ENCODE results near the gene MYRF. TPM values are rescaled to one million over a fixed set of nuclear protein-coding genes. Genes with fewer than 3 reads are reported as not detected.

Gene MYRF
- total and polyA plus RNA-seq, 2 of the 4 experiments (the other 2 are of a cell fraction) = 1.6 to 10.7 TPM

DNA sequence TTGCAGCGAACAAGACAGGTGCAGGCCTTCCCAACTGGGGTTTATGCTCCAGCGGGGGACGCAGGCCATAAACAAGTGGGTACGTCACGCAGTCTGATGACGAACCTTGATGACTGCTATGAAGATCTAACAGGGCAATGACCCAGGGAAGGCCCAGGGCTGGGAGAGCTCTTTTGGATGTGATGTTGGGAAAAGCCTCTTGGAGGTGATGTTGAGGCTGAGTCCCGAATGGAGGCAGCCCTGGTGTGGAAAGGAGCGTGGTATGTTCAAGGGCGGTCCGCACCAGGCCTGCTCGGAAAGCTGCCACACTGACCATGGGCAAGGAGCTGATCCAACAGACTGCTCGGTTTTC lies 81.5 kb downstream of the MYRF start:
- Histone ChIP-seq H2AK9ac (replicated peaks; ENCODE audit: low read depth, low read length, poor library complexity) (peak overlapping the region; percentile 47), H4K5ac (ENCODE audit: low read depth, low read length) (no peak overlapping the region), H3K9me1 (ENCODE audit: insufficient read depth, low read length) (peaks cover 28% of the 10 kb centered on the region), H3K56ac (ENCODE audit: extremely low read depth, insufficient read depth, low read length) (no peak overlapping the region), H3K79me1 (ENCODE audit: low read depth in 1 of 2, low read length in 2 of 2) (peaks cover 19 to 87% of the 10 kb centered on the region in 2 experiments), H3K4me2 (ENCODE audit: low read depth, low read length) (no peak overlapping the region), H3K27me3 (ENCODE audit: control insufficient read depth, insufficient read depth, low read length) (no peaks in the 10 kb centered on the region), H4K8ac (ENCODE audit: low read depth in 2 of 2, low read length in 2 of 2) (peak overlapping the region in 1 of 2 experiments; percentile 83; a peak in 1 of 4 replicates), H4K20me1 (ENCODE audit: insufficient read depth, low read length) (peaks cover 53% of the 10 kb centered on the region; the same call in 1 of the 2 replicates), H3K27ac (ENCODE audit: insufficient read depth, low read length) (no peak overlapping the region), H3K4me1 (ENCODE audit: control insufficient read depth, insufficient read depth, low read length) (peaks cover 15% of the 10 kb centered on the region; the same call in 1 of the 2 replicates), H2AK5ac (ENCODE audit: low read depth, low read length) (peak overlapping the region; percentile 16; the same call in 1 of the 2 replicates), H3K18ac (ENCODE audit: low read depth, low read length) (no peak overlapping the region), H2BK120ac (ENCODE audit: low read depth, low read length) (peak overlapping the region; percentile 68; the same call in 1 of the 2 replicates), H3K4ac (ENCODE audit: low read depth, low read length) (peak overlapping the region; percentile 87; the same call in 1 of the 2 replicates), H2AFZ (replicated peaks; ENCODE audit: low read length, poor library complexity) (peak overlapping the region; percentile 26), H2BK5ac (ENCODE audit: low read depth, low read length, poor library complexity, severe bottlenecking) (no peak overlapping the region), H3K36me3 (ENCODE audit: control insufficient read depth, insufficient read depth, low read length) (peaks cover 15% of the 10 kb centered on the region; the same call in 1 of the 2 replicates), H3K9ac (ENCODE audit: low read depth, low read length) (no peak overlapping the region), H3K23ac (ENCODE audit: low read depth, low read length) (0 out of 2 replicates have a peak overlapping the region, but pooled peaks have one; percentile 80), H2BK15ac (ENCODE audit: low read depth, low read length) (no peak overlapping the region), H3K4me3 (ENCODE audit: insufficient read depth, low read depth, low read length) (no peak overlapping the region), H3K9me3 (ENCODE audit: control insufficient read depth, insufficient read depth, low read length) (no peaks in the 10 kb centered on the region), H2BK20ac (ENCODE audit: low read depth, low read length) (no peak overlapping the region), H3K14ac (replicated peaks; ENCODE audit: low read depth, low read length) (no peak overlapping the region), H4K91ac (ENCODE audit: insufficient read depth, low read depth, low read length) (no peak overlapping the region)
- CTCF ChIA-PET = interaction anchor here (1.5 kb wide), 1 partner anchor 37 kb away, joined by 6 read pairs; no protein-coding TSS in a partner anchor
- DNase-seq (no peak), ATAC-seq (ENCODE audit: low read depth) (no peak)
- intact Hi-C loops (cut with micrococcal nuclease) (no loop called here), in situ Hi-C loops (cut with MboI; ENCODE audit: low sequenced_read_pairs) (no loop called here), dilution Hi-C loops (cut with HindIII; ENCODE audit: low sequenced_read_pairs, unreplicated experiment) (no loop called here)
- POLR2A ChIA-PET (ENCODE audit: unreplicated experiment) = no interaction called here
- no TSS peak for BruUV-seq (replicated peaks)
- no peak for TF ChIP-seq RAD21 (IDR thresholded peaks at IDR 0.05; ENCODE audit: low read length)
- TF ChIP-seq FOS (IDR thresholded peaks at IDR 0.05; ENCODE audit: low read depth, low read length) = no peak
- TF ChIP-seq CEBPB (IDR thresholded peaks at IDR 0.05; ENCODE audit: low read depth, low read length) = no peak
- no peak for TF ChIP-seq BHLHE40 (IDR thresholded peaks at IDR 0.05; ENCODE audit: low read depth, low read length)
- no peak for TF ChIP-seq POLR2A (IDR thresholded peaks at IDR 0.05; ENCODE audit: low read depth, low read length)
- TF ChIP-seq, protein P1, sequence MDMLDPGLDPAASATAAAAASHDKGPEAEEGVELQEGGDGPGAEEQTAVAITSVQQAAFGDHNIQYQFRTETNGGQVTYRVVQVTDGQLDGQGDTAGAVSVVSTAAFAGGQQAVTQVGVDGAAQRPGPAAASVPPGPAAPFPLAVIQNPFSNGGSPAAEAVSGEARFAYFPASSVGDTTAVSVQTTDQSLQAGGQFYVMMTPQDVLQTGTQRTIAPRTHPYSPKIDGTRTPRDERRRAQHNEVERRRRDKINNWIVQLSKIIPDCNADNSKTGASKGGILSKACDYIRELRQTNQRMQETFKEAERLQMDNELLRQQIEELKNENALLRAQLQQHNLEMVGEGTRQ (IDR thresholded peaks at IDR 0.05; ENCODE audit: low read depth, low read length) = no peak
- TF ChIP-seq, protein P2, sequence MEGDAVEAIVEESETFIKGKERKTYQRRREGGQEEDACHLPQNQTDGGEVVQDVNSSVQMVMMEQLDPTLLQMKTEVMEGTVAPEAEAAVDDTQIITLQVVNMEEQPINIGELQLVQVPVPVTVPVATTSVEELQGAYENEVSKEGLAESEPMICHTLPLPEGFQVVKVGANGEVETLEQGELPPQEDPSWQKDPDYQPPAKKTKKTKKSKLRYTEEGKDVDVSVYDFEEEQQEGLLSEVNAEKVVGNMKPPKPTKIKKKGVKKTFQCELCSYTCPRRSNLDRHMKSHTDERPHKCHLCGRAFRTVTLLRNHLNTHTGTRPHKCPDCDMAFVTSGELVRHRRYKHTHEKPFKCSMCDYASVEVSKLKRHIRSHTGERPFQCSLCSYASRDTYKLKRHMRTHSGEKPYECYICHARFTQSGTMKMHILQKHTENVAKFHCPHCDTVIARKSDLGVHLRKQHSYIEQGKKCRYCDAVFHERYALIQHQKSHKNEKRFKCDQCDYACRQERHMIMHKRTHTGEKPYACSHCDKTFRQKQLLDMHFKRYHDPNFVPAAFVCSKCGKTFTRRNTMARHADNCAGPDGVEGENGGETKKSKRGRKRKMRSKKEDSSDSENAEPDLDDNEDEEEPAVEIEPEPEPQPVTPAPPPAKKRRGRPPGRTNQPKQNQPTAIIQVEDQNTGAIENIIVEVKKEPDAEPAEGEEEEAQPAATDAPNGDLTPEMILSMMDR (conservative IDR thresholded peaks at IDR 0.05; ENCODE audit: low read depth, low read length) = no peak
- no peak for TF ChIP-seq CHD1 (IDR thresholded peaks at IDR 0.05; ENCODE audit: low read depth, low read length)
- TF ChIP-seq SMC3 (IDR thresholded peaks at IDR 0.05; ENCODE audit: low read depth, low read length) = no peak
- TF ChIP-seq RCOR1 (IDR thresholded peaks at IDR 0.05; ENCODE audit: insufficient replicate concordance, low read length) = no peak
- 95% methylated on average over 8 of the region's 12 CpGs; no CpG with 5 or more reads in 1 of the 2 experiments for WGBS, 2 experiments (ENCODE audit: extremely low coverage in 2 of 2, insufficient read length in 1 of 2)
